GM12872 (cell line): ENCODE data around the gene PRSS48.

Source experiments
- CTCF ChIP-seq: IDR thresholded peaks from 3 replicates; pipeline ENCODE4 v1.5.1; 2011; ENCODE audit warnings: low read depth, mild to moderate bottlenecking, low read length, moderate library complexity; ENCODE audit not compliant: insufficient read depth

The PRSS48 gene, protein sequence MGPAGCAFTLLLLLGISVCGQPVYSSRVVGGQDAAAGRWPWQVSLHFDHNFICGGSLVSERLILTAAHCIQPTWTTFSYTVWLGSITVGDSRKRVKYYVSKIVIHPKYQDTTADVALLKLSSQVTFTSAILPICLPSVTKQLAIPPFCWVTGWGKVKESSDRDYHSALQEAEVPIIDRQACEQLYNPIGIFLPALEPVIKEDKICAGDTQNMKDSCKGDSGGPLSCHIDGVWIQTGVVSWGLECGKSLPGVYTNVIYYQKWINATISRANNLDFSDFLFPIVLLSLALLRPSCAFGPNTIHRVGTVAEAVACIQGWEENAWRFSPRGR

GRCh38 chr4:151276787-151277562, at the start of gene PRSS48:
TSS of gene PRSS48 (plus strand) at chr4:151277161. CDS start at chr4:151277173, 12 bp downstream.
- TF ChIP-seq CTCF, result peak; percentile 79

DNA sequence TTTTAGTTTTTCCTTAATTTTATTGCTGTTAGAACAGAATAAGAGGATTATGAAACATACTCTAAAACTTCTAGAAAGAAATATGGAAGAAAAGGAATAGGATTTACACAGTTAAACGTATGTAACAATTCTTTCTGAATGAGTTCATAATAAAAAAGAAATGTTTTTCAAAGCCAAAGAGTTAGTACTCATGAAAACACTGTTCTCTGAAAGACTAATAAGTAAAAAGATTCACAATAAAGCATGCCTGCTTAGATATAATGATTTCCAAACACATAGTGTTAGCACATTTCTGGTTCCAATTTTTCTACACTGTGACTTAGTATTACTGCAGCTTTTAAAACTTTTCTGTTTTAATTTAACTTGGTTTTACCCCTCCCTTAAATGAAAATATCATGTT, 49.8 kb upstream of the PRSS48 start:
- no peak for TF ChIP-seq CTCF

DNA sequence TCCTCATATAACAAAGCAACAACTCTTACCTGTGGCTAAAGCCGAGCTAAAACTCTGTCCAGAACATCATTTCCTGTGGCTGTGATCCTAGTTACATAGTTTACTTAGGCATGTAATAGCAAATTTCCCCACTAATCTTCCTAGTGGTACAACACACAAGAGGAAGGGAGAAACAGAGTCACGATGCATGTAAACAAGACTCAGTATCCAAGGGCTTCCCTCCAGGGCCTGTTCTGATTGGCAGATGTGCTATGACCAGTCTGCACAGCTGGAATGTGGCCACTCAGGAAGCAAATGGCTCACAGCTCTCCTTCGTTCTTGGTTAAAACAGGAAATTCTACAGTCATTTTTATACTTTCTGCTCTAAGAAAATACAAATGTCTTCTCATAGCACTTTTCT, 49.2 kb upstream of the PRSS48 start:
- no peak for TF ChIP-seq CTCF

GRCh38 chr4:151228189-151229119, 48.5 kb upstream of the PRSS48 start:
- no peak for TF ChIP-seq CTCF

DNA sequence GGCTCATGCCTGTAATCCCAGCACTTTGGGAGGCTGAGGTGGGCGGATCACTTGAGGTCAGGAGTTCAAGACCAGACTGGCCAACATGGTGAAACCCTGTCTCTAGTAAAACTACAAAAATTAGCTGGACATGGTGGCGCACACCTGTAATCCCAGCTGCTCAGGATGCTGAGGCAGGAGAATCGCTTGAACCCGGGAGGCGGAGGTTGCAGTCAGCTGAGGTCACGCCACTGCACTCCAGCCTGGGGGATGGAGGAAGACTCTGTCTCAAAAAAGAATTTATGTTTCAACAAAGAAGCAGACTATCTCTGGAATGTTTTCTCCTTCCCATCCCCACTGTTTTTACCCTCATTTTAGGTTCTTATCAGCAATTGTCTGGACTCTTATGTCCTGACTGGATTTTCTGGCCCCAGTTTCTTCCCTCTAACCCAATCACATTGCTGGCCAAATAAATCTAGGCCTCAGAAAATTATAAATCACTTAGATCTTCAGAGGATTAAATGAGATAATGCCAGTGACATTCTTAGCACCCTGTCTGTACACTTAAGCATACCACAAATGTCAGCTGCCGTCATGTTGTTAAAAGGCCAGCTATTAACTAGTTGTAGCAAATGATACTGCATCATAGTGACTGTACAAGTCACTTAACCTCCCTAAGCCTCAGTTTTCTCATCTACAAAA, 44.9 kb upstream of the PRSS48 start:
- no peak for TF ChIP-seq CTCF

- TF ChIP-seq CTCF, result no peak
Measured at GRCh38 chr4:151233600-151233999, 43.4 kb upstream of the PRSS48 start.

GRCh38 chr4:151236036-151236435, 40.9 kb upstream of the PRSS48 start:
- no peak for TF ChIP-seq CTCF
